Lower leg skin (tissue), 4 donors: ENCODE measurements around the gene TRIM31. TPM values are rescaled to one million over a fixed set of nuclear protein-coding genes. Genes with fewer than 3 reads are reported as not detected.

Experiments used
- DNase-seq, 2 donors: peaks; one replicate each; pipeline ENCODE4 v3.0.0-alpha.2; 2019; ENCODE audit warnings: low spot score in 2 of 2
- H3K4me3 ChIP-seq: fragments of 200-600 bp; sonication (generic); 2 replicates; pipeline ENCODE4 v1.5.1; 2017; ENCODE audit warnings: mild to moderate bottlenecking, low read depth; ENCODE audit not compliant: poor library complexity, severe bottlenecking
- CTCF ChIP-seq, 3 donors: fragments of 450-650 bp; IDR thresholded peaks; one replicate each; pipeline ENCODE4 v1.5.1; 2016; ENCODE audit warnings: antibody characterized with exemption in 3 of 3, mild to moderate bottlenecking in 3 of 3, moderate library complexity in 2 of 3
- POLR2A ChIP-seq, 2 donors: fragments of 450-650 bp; IDR thresholded peaks; one replicate each; pipeline ENCODE4 v1.6.1; 2016 to 2017; ENCODE audit warnings: antibody characterized with exemption in 2 of 2, mild to moderate bottlenecking in 1 of 2, moderate library complexity in 1 of 2
- WGBS, 2 donors: methylation state at CpG; one replicate each; pipeline ENCODE4 v1.1.5; 2018; 5-methylcytosine and 5-hydroxymethylcytosine counted together
- intact Hi-C: fragments of 100-400 bp; cut with DNase I; formaldehyde crosslinking; loops from one replicate; pipeline ENCODE4 v1.15.0; 2023; ENCODE audit warnings: low total_unique reads
- total RNA-seq, 4 donors: library from RNA; depleted of rRNA; stranded (reverse); fragments of >200 nt; gene quantifications; one replicate each; pipeline ENCODE4 v1.1.0, GENCODE V29; 2016

TRIM31 gene
- total RNA-seq, result under 1 TPM in 1 of 4 donors, not detected in 3; 0.29 TPM

- intact Hi-C loops, result no loop called here
- TF ChIP-seq POLR2A (IDR thresholded peaks at IDR 0.05) (no peak), CTCF (IDR thresholded peaks at IDR 0.05) (no peak)
- no peak within 1 kb of the TSS for H3K4me3 ChIP-seq
- 74 to 83% methylated on average over 3 of the region's 3 CpGs for WGBS, 2 donors
- no peak for DNase-seq
Observed at GRCh38 chr6:30113003-30113759, at the start of gene TRIM31. Gene TRIM31, minus strand, starts transcription at chr6:30113090. Its CDS starts 285 bp downstream, at chr6:30112805.

- intact Hi-C loops, result no loop called here
- no peak overlapping the region for H3K4me3 ChIP-seq
- TF ChIP-seq CTCF (IDR thresholded peaks at IDR 0.05) (no peak), POLR2A (IDR thresholded peaks at IDR 0.05) (no peak)
- DNase-seq, result no peak
- 75% methylated on average over 12 of the region's 12 CpGs for WGBS, 2 donors
Observed at GRCh38 chr6:30162265-30163089, 49.6 kb upstream of the TRIM31 start.

GRCh38 chr6:30160785-30161531 is 48.1 kb upstream of the TRIM31 start, which contains the start of gene TRIM10:
Gene TRIM10, minus strand, starts transcription at chr6:30161211. Its CDS starts 353 bp downstream, at chr6:30160858.
- WGBS, 2 donors, result 87 to 88% methylated on average over 4 of the region's 4 CpGs
- intact Hi-C loops, result no loop called here
- TF ChIP-seq POLR2A (IDR thresholded peaks at IDR 0.05) (no peak), CTCF (IDR thresholded peaks at IDR 0.05) (no peak)
- no peak within 1 kb of the TSS for H3K4me3 ChIP-seq
- DNase-seq, result no peak

GRCh38 chr6:30160008-30160784 is 47.3 kb upstream of the TRIM31 start:
- H3K4me3 ChIP-seq, result no peak overlapping the region
- WGBS, 2 donors, result 86 to 93% methylated on average over 17 of the region's 17 CpGs
- TF ChIP-seq POLR2A (IDR thresholded peaks at IDR 0.05) (no peak), CTCF (IDR thresholded peaks at IDR 0.05) (no peak)
- intact Hi-C loops, result no loop called here
- no peak for DNase-seq

GRCh38 chr6:30158475-30159040 is 45.7 kb upstream of the TRIM31 start:
- TF ChIP-seq CTCF (IDR thresholded peaks at IDR 0.05) (no peak), POLR2A (IDR thresholded peaks at IDR 0.05) (no peak)
- DNase-seq, result no peak
- no peak overlapping the region for H3K4me3 ChIP-seq
- WGBS, 2 donors, result 49 to 75% methylated on average over 3 of the region's 3 CpGs
- intact Hi-C loops, result no loop called here
